H9 (cell line): ENCODE measurements around the gene RASSF8. TPM values are rescaled to one million over a fixed set of nuclear protein-coding genes. Genes with fewer than 3 reads are reported as not detected.

Source experiments
- DNase-seq: peaks from one replicate; pipeline ENCODE4 v3.0.0-alpha.2; 2017
- H2AFZ ChIP-seq: one replicate; pipeline ENCODE4 v1.6.1; 2013; ENCODE audit warnings: mild to moderate bottlenecking, low read length, control low read depth, moderate library complexity
- H2AK5ac ChIP-seq: 2 replicates; pipeline ENCODE4 v1.6.1; 2013; ENCODE audit warnings: low read length, control low read depth, mixed read lengths; ENCODE audit not compliant: insufficient read length
- H2BK120ac ChIP-seq: one replicate; pipeline ENCODE4 v1.6.1; 2013; ENCODE audit warnings: low read depth, mild to moderate bottlenecking, low read length, control low read depth, inconsistent platforms; ENCODE audit not compliant: poor library complexity, severe bottlenecking
- H2BK12ac ChIP-seq: 2 replicates; pipeline ENCODE4 v1.6.1; 2013; ENCODE audit warnings: low read length, control low read depth, mixed read lengths, low read depth; ENCODE audit not compliant: insufficient read length
- H2BK15ac ChIP-seq: 2 replicates; pipeline ENCODE4 v1.6.1; 2013; ENCODE audit warnings: low read depth, low read length, control low read depth
- H2BK20ac ChIP-seq: one replicate; pipeline ENCODE4 v1.6.1; 2013; ENCODE audit warnings: low read depth, mild to moderate bottlenecking, low read length, control low read depth, inconsistent platforms; ENCODE audit not compliant: poor library complexity, severe bottlenecking
- H2BK5ac ChIP-seq: 2 replicates; pipeline ENCODE4 v1.6.1; 2013; ENCODE audit warnings: low read length, control low read depth, mixed read lengths; ENCODE audit not compliant: insufficient read length
- H3K14ac ChIP-seq: 2 replicates; pipeline ENCODE4 v1.6.1; 2013; ENCODE audit warnings: low read length, control low read depth; ENCODE audit not compliant: insufficient read depth
- H3K18ac ChIP-seq: 2 replicates; pipeline ENCODE4 v1.6.1; 2013; ENCODE audit warnings: low read depth, mild to moderate bottlenecking, mixed read lengths, low read length, control low read depth; ENCODE audit not compliant: insufficient read length
- H3K23ac ChIP-seq: 2 replicates; pipeline ENCODE4 v1.6.1; 2013; ENCODE audit warnings: low read length, control low read depth, mixed read lengths, low read depth; ENCODE audit not compliant: insufficient read length
- H3K23me2 ChIP-seq: 2 replicates; pipeline ENCODE4 v1.6.1; 2013; ENCODE audit warnings: low read depth, mild to moderate bottlenecking, mixed read lengths, low read length, control low read depth; ENCODE audit not compliant: insufficient read length, poor library complexity, severe bottlenecking
- H3K27ac ChIP-seq: 2 replicates; pipeline ENCODE4 v1.5.1; 2013; ENCODE audit warnings: low read length, control low read depth, mixed read lengths, low read depth; ENCODE audit not compliant: insufficient read length
- H3K27me3 ChIP-seq: 2 replicates; pipeline ENCODE4 v1.6.1; 2013; ENCODE audit warnings: low read length, control low read depth, inconsistent platforms; ENCODE audit not compliant: insufficient read depth
- H3K4ac ChIP-seq: 2 replicates; pipeline ENCODE4 v1.6.1; 2013; ENCODE audit warnings: low read depth, mild to moderate bottlenecking, control low read depth, inconsistent platforms, low read length, moderate library complexity
- H3K4me1 ChIP-seq: 2 replicates; pipeline ENCODE4 v1.6.1; 2013; ENCODE audit warnings: low read length, control low read depth, inconsistent platforms; ENCODE audit not compliant: insufficient read depth
- H3K4me2 ChIP-seq: 2 replicates; pipeline ENCODE4 v1.6.1; 2013; ENCODE audit warnings: low read length, control low read depth, mixed read lengths; ENCODE audit not compliant: insufficient read length, insufficient read depth
- H3K56ac ChIP-seq: 2 replicates; pipeline ENCODE4 v1.6.1; 2013; ENCODE audit warnings: low read depth, mild to moderate bottlenecking, mixed read lengths, low read length, control low read depth; ENCODE audit not compliant: insufficient read length
- H3K79me1 ChIP-seq: 2 replicates; pipeline ENCODE4 v1.6.1; 2013; ENCODE audit warnings: low read depth, mild to moderate bottlenecking, moderate library complexity, low read length, control low read depth, inconsistent platforms; ENCODE audit not compliant: insufficient read depth, poor library complexity, severe bottlenecking
- H3K79me2 ChIP-seq: 2 replicates; pipeline ENCODE4 v1.6.1; 2013; ENCODE audit warnings: low read length, control low read depth, inconsistent platforms; ENCODE audit not compliant: insufficient read depth
- H3K9ac ChIP-seq: 2 replicates; pipeline ENCODE4 v1.6.1; 2013; ENCODE audit warnings: low read length, control low read depth, mixed read lengths; ENCODE audit not compliant: insufficient read length; ENCODE audit errors: extremely low read depth
- H3K9me3 ChIP-seq: one replicate; pipeline ENCODE4 v1.6.1; 2013; ENCODE audit warnings: low read depth, low read length, inconsistent platforms; ENCODE audit not compliant: control insufficient read depth
- H3T11ph ChIP-seq: one replicate; pipeline ENCODE4 v1.6.1; 2013; ENCODE audit warnings: mild to moderate bottlenecking, low read length, control low read depth, inconsistent platforms
- H4K20me1 ChIP-seq: one replicate; pipeline ENCODE4 v1.6.1; 2013; ENCODE audit not compliant: control insufficient read depth, insufficient read length, insufficient read depth
- H4K5ac ChIP-seq: 2 replicates; pipeline ENCODE4 v1.6.1; 2013; ENCODE audit warnings: low read depth, mild to moderate bottlenecking, mixed read lengths, low read length, control low read depth; ENCODE audit not compliant: insufficient read length
- H4K8ac ChIP-seq: replicated peaks from 2 replicates; pipeline ENCODE4 v1.6.1; 2013; ENCODE audit warnings: low read length, control low read depth, mixed read lengths, low read depth; ENCODE audit not compliant: insufficient read length
- H4K91ac ChIP-seq: 2 replicates; pipeline ENCODE4 v1.6.1; 2013; ENCODE audit warnings: low read depth, mild to moderate bottlenecking, moderate library complexity, mixed read lengths, low read length, control low read depth; ENCODE audit not compliant: insufficient read length
- H3K27ac Mint-ChIP-seq, 3 experiments: 2 replicates in 2 of 3; 3 replicates in 1 of 3; pipeline ENCODE4 v1.8.0; 2020 to 2021; ENCODE audit warnings: mixed read lengths in 3 of 3, mild to moderate bottlenecking in 1 of 3, moderate library complexity in 1 of 3
- H3K27me3 Mint-ChIP-seq: 2 replicates; pipeline ENCODE4 v1.8.0; 2021; ENCODE audit warnings: low read depth, mild to moderate bottlenecking, moderate library complexity, mixed read lengths
- H3K36me3 Mint-ChIP-seq, 3 experiments: 2 replicates in 2 of 3; 3 replicates in 1 of 3; pipeline ENCODE4 v1.8.0; 2020 to 2021; ENCODE audit warnings: low read depth in 3 of 3, mixed read lengths in 3 of 3; ENCODE audit not compliant: insufficient read depth in 1 of 3
- H3K4me1 Mint-ChIP-seq, 2 experiments: 2 replicates each; pipeline ENCODE4 v1.8.0; 2020; ENCODE audit warnings: mixed read lengths in 2 of 2
- H3K4me3 Mint-ChIP-seq, 2 experiments: 2 replicates in 1 of 2; 3 replicates in 1 of 2; pipeline ENCODE4 v1.8.0; 2020 to 2021; ENCODE audit warnings: mild to moderate bottlenecking in 2 of 2, mixed read lengths in 2 of 2, moderate library complexity in 1 of 2
- H3K9me3 Mint-ChIP-seq, 2 experiments: 2 replicates in 1 of 2; 3 replicates in 1 of 2; pipeline ENCODE4 v1.8.0; 2020; ENCODE audit warnings: mild to moderate bottlenecking in 2 of 2, mixed read lengths in 2 of 2, moderate library complexity in 1 of 2
- CTCF ChIP-seq: fragments of 200-600 bp; sonication (generic); conservative IDR thresholded peaks from 3 replicates; pipeline ENCODE4 v1.8.0; 2021; ENCODE audit warnings: antibody characterized with exemption, mild to moderate bottlenecking
- WGBS: extraction: QIAGEN DNeasy Blood & Tissue Kit; methylation state at CpG from one replicate; pipeline ENCODE4 v1.1.7; 2013; ENCODE audit warnings: missing lambda C conversion rate, low lambda C conversion rate, mixed read lengths; ENCODE audit not compliant: insufficient read length; ENCODE audit errors: extremely low coverage; 5-methylcytosine and 5-hydroxymethylcytosine counted together
- total RNA-seq: library from RNA; stranded (reverse); gene quantifications from 2 replicates; pipeline ENCODE4 v1.2.1, GENCODE V29; 2021

The RASSF8 gene
- total RNA-seq, 1 experiment from 2014 or later, result 38.8 TPM

GRCh38 chr12:25984759-25985158 lies 26.3 kb downstream of the RASSF8 start:
- Histone ChIP-seq H3K23me2 (no peaks in the 10 kb centered on the region), H4K8ac (no peak overlapping the region), H2BK15ac (no peak overlapping the region), H3K4me2 (no peak overlapping the region), H3K4me1 (peaks cover 4% of the 10 kb centered on the region), H3K27ac (no peak overlapping the region), H4K20me1 (no peaks in the 10 kb centered on the region), H4K5ac (no peak overlapping the region), H2BK20ac (no peak overlapping the region), H2BK5ac (no peak overlapping the region), H3K27me3 (no peaks in the 10 kb centered on the region), H3K9me3 (no peaks in the 10 kb centered on the region), H3K79me1 (peaks cover 12% of the 10 kb centered on the region), H2BK120ac (no peak overlapping the region), H2AFZ (no peak overlapping the region), H3K56ac (no peak overlapping the region), H2AK5ac (no peak overlapping the region), H3K79me2 (peaks cover 13% of the 10 kb centered on the region; the same call in 1 of the 2 replicates), H3K9ac (no peak overlapping the region), H3K4ac (no peak overlapping the region), H3T11ph (no peak overlapping the region), H2BK12ac (no peak overlapping the region), H3K23ac (no peak overlapping the region), H3K18ac (no peak overlapping the region), H4K91ac (no peak overlapping the region), H3K14ac (no peak overlapping the region)
- no CpG with 5 or more reads among the region's 2 CpGs for WGBS
- Mint-ChIP-seq H3K4me1 (peaks cover 39 to 41% of the 10 kb centered on the region in 2 experiments), H3K27ac (peak overlapping the region in 1 of 3 experiments; percentile 46; a peak in 2 of 7 replicates), H3K4me3 (no peak overlapping the region), H3K36me3 (no peaks in the 10 kb centered on the region), H3K9me3 (no peaks in the 10 kb centered on the region), H3K27me3 (no peaks in the 10 kb centered on the region)
- TF ChIP-seq CTCF, result no peak
- no peak for DNase-seq
